Activated CD4-positive, alpha-beta memory T cell treated with anti-CD3 and anti-CD28 coated beads, Interleukin-2, amount 10 ng/mL, durations not matched to agents 7 days and 5 days (primary cell): ENCODE measurements around the gene TMEM213. TPM values are rescaled to one million over a fixed set of nuclear protein-coding genes. Genes with fewer than 3 reads are reported as not detected.

ENCODE experiments used
- CTCF ChIA-PET: fragments of 350-600 bp; sonication (Branson Sonifier 250); formaldehyde crosslinking; loops from one replicate; lab custom pipeline; 2021; ENCODE audit warnings: antibody characterized with exemption, inconsistent platforms; lab: Charles Lee
- POLR2A ChIA-PET: fragments of 350-600 bp; sonication (Branson Sonifier 250); formaldehyde crosslinking; loops from one replicate; lab custom pipeline; 2021; ENCODE audit warnings: antibody characterized with exemption; lab: Charles Lee
- DNase-seq: peaks from one replicate; pipeline ENCODE4 v3.0.0-alpha.2; 2020
- H3K27ac Mint-ChIP-seq: one replicate; pipeline ENCODE4 v1.8.0; 2021; ENCODE audit warnings: mild to moderate bottlenecking, mixed read lengths
- H3K27me3 Mint-ChIP-seq: one replicate; pipeline ENCODE4 v1.8.0; 2021; ENCODE audit warnings: mixed read lengths
- H3K36me3 Mint-ChIP-seq: one replicate; pipeline ENCODE4 v1.8.0; 2021; ENCODE audit warnings: low read depth, mixed read lengths
- H3K4me1 Mint-ChIP-seq: one replicate; pipeline ENCODE4 v1.8.0; 2021; ENCODE audit warnings: mixed read lengths
- H3K4me3 Mint-ChIP-seq: one replicate; pipeline ENCODE4 v1.8.0; 2021; ENCODE audit warnings: mild to moderate bottlenecking, mixed read lengths
- H3K9me3 Mint-ChIP-seq: one replicate; pipeline ENCODE4 v1.8.0; 2021; ENCODE audit warnings: mixed read lengths
- total RNA-seq, 2 experiments: library from RNA; stranded (reverse); gene quantifications; one replicate each; pipeline ENCODE4 v1.2.3, GENCODE V29; 2021

The TMEM213 gene
- total RNA-seq, 2 experiments from 2014 or later = 0.73 to 1.1 TPM

DNA sequence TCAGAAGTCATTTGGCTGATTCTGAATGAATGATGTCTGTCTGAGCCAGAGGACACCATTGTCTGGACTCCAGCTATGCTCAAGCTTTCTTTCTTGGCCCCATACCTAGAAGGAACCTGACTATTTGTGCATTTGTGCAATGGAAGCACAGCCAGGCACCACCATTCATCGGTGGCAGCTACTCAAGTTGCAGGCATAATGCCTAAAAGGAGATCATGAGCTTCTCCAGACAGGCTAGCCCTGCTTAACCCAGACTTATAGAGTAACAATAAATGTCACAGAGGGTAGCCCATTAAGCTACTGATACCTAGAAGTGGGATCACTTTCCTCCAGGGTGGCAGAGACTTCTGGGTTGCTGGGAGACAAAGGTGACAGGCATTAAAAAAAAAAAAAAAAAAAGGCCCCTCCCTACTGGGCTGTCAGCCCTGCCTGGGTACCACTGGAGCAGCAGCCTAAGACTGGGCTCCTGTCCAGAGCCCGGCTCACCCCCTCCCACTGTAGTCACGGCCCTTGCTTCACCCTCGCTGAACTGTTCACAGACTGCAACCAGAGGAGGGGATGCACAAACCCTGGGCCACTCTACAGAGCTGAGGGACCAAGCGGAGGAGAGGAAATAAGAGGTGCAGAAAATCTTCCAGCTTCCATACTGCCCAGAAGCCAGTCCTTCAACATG lies 75.6 kb downstream of the TMEM213 start:
- POLR2A ChIA-PET = no interaction called here
- no peak overlapping the region for H3K27ac Mint-ChIP-seq
- peaks cover 28% of the 10 kb centered on the region for H3K4me1 Mint-ChIP-seq
- no peaks in the 10 kb centered on the region for H3K36me3 Mint-ChIP-seq
- no peak for DNase-seq
- no peak overlapping the region for H3K4me3 Mint-ChIP-seq
- no peaks in the 10 kb centered on the region for H3K9me3 Mint-ChIP-seq
- CTCF ChIA-PET = interaction anchor here (0.6 to 5.6 kb wide), 3 partner anchors 12 to 109 kb away, joined by 3 to 52 read pairs (median 3); no protein-coding TSS in a partner anchor
- H3K27me3 Mint-ChIP-seq = peaks cover 2% of the 10 kb centered on the region

DNA sequence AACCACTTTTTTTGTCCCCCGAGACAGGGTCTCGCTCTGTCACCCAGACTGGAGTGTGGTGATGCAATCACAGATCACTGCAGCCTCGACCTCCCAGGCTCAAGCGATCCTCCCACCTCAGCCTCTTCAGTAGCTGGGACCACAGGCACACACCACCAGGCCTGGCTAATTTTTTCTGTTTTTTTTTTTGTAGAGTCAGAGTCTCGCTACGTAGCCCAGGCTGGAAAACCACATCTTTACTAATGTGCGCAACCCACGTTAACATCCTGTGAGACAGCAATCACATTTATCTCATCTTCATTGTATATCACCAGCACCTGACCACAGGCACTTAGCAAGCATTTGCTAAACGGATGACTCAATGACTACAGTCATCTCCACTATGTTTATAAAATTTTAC lies 78.0 kb downstream of the TMEM213 start:
- POLR2A ChIA-PET = interaction anchor here (1.6 kb wide), 1 partner anchor 11 kb away, joined by 6 read pairs; no protein-coding TSS in a partner anchor
- no peaks in the 10 kb centered on the region for H3K27me3 Mint-ChIP-seq
- H3K4me3 Mint-ChIP-seq = no peak overlapping the region
- peak overlapping the region; percentile 85 for H3K27ac Mint-ChIP-seq
- H3K9me3 Mint-ChIP-seq = no peaks in the 10 kb centered on the region
- CTCF ChIA-PET = interaction anchor here (1.2 to 5.6 kb wide), 2 partner anchors 10 to 173 kb away, joined by 4 to 52 read pairs; no protein-coding TSS in a partner anchor
- peaks cover 30% of the 10 kb centered on the region for H3K4me1 Mint-ChIP-seq
- H3K36me3 Mint-ChIP-seq = no peaks in the 10 kb centered on the region
- DNase-seq = peak; percentile 79

DNA sequence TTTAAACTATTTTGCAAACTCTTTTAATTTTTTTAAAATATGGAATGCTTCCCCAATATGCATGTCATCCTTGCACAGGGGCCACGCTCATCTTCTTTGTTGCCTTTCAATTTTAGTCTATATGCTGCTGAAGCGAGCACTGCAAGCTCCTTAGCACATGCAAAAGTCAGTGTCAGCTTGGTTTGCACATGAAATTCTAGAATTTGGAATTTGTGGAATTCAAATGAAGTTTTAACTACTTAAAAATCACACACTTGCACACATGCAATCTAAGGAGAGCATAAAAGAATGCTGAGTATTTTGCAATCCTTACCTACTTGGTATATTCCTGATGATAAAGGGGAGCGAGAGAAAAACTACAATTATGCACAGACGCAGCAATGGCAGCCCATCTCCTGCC lies 78.5 kb downstream of the TMEM213 start:
- Mint-ChIP-seq H3K4me1 (peaks cover 30% of the 10 kb centered on the region), H3K27me3 (no peaks in the 10 kb centered on the region), H3K9me3 (no peaks in the 10 kb centered on the region), H3K4me3 (no peak overlapping the region), H3K36me3 (no peaks in the 10 kb centered on the region), H3K27ac (peak overlapping the region; percentile 85)
- no peak for DNase-seq
- ChIA-PET POLR2A (interaction anchor here (1.6 kb wide), 1 partner anchor 10 kb away, joined by 6 read pairs; no protein-coding TSS in a partner anchor), CTCF (interaction anchor here (1.2 to 5.6 kb wide), 2 partner anchors 9 to 173 kb away, joined by 4 to 52 read pairs; no protein-coding TSS in a partner anchor)

DNA sequence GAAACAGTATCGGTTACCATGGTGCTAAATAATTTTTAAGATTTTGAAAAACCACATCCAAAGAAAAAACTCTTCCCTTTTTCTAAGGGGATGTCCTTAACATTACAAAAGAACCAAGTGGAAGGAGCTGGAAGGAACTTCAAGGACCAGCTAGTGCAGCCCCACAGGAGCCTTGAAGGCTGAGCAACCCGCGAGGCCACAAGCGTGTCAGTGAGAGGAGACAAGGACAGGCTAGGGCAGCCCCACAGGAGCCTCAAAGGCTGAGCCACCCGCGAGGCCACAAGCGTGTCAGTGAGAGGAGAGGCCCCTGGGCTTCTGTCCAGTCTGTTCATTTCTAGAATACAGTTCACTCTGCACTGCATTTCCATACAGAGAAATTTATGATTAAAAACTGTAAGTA lies 80.3 kb downstream of the TMEM213 start:
- H3K36me3 Mint-ChIP-seq = no peaks in the 10 kb centered on the region
- H3K27ac Mint-ChIP-seq = no peak overlapping the region
- no peak for DNase-seq
- ChIA-PET CTCF (interaction anchor here (1.8 to 5.6 kb wide), 2 partner anchors 8 to 139 kb away, joined by 4 to 52 read pairs; no protein-coding TSS in a partner anchor), POLR2A (no interaction called here)
- H3K4me3 Mint-ChIP-seq = no peak overlapping the region
- H3K27me3 Mint-ChIP-seq = no peaks in the 10 kb centered on the region
- H3K9me3 Mint-ChIP-seq = no peaks in the 10 kb centered on the region
- H3K4me1 Mint-ChIP-seq = peaks cover 42% of the 10 kb centered on the region

DNA sequence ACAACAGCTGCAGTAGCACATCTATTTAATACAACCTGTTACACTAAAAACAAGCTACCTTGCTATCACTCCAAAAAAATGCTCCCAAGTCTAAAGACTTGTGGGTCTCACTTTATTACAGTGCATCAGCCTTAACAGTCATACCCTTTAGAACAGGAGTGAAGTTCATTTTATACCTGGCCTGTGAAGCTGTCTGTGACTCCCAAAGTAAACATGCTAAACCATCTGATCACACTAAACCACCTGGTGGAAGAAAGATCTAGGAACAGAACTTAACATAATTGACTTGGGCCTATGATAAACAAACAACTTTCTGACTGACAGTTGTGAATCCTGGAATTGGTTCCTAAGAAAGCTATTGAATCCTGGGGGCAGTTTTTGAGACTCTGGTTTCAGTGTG lies 81.1 kb downstream of the TMEM213 start:
- no peak overlapping the region for H3K27ac Mint-ChIP-seq
- H3K4me3 Mint-ChIP-seq = no peak overlapping the region
- peaks cover 42% of the 10 kb centered on the region for H3K4me1 Mint-ChIP-seq
- no peaks in the 10 kb centered on the region for H3K36me3 Mint-ChIP-seq
- H3K27me3 Mint-ChIP-seq = no peaks in the 10 kb centered on the region
- DNase-seq = no peak
- H3K9me3 Mint-ChIP-seq = no peaks in the 10 kb centered on the region
- CTCF ChIA-PET = interaction anchor here (1.8 kb wide), 1 partner anchor 140 kb away, joined by 4 read pairs; no protein-coding TSS in a partner anchor
- POLR2A ChIA-PET = no interaction called here

DNA sequence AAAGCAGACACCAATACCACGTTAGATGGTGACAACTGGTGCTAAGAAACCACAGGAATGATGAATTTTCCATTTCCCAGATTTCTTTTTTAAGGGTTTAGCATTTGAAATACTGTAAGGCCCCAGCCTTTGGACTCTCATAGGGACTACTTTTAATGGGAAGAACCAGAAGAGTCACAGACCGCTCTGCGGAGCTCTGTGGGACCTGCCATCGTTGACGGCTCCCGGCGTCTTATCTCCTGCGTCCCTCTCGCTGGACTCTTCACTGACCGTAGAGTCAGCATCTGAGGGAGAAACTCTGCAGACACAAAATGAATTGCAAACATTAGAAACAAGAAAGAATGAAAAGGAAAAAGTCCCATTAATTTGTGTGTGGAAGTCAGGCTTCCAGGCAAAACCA lies 81.6 kb downstream of the TMEM213 start:
- no peaks in the 10 kb centered on the region for H3K27me3 Mint-ChIP-seq
- CTCF ChIA-PET = no interaction called here
- no peak for DNase-seq
- no peak overlapping the region for H3K4me3 Mint-ChIP-seq
- peaks cover 40% of the 10 kb centered on the region for H3K4me1 Mint-ChIP-seq
- POLR2A ChIA-PET = no interaction called here
- no peaks in the 10 kb centered on the region for H3K9me3 Mint-ChIP-seq
- H3K27ac Mint-ChIP-seq = no peak overlapping the region
- H3K36me3 Mint-ChIP-seq = no peaks in the 10 kb centered on the region

DNA sequence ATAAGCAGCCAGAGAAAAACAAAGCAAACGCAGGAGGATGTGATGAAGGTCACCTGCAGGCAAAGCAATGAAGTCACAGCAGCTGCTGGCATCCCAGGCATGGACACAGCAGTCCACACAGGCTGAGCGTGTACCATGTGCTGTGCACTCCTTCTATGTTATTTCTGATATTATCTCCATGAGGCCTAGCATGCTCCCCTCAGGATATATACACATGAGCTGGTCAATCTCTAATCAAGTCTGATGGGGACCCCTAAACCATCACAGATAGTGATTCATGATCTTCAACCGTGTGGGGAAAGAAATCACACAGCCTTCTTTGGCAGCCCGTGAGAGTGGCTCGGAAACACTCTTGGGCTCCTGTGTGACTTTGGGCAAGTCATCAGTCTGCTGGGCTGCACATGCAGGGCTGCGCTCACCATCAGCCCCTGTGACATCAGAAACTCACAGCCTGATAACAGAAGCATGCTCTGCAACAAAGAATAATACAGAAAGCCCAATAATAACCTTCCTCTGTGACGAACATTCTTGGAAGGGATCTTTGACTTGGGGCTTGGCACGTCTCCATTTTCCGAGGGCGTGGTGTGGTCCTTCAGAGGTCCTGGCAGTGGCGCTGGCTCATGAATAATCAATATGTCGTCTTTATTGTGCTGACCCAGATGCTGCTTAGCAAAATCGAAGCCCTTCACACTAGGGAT lies 83.2 kb downstream of the TMEM213 start:
- DNase-seq = no peak
- ChIA-PET POLR2A (no interaction called here), CTCF (interaction anchor here (0.7 to 1.4 kb wide), 3 partner anchors 12 to 142 kb away, joined by 3 to 4 read pairs (median 3); no protein-coding TSS in a partner anchor)
- Mint-ChIP-seq H3K9me3 (no peaks in the 10 kb centered on the region), H3K4me3 (no peak overlapping the region), H3K36me3 (no peaks in the 10 kb centered on the region), H3K27me3 (no peaks in the 10 kb centered on the region), H3K27ac (no peak overlapping the region), H3K4me1 (peaks cover 30% of the 10 kb centered on the region)

DNA sequence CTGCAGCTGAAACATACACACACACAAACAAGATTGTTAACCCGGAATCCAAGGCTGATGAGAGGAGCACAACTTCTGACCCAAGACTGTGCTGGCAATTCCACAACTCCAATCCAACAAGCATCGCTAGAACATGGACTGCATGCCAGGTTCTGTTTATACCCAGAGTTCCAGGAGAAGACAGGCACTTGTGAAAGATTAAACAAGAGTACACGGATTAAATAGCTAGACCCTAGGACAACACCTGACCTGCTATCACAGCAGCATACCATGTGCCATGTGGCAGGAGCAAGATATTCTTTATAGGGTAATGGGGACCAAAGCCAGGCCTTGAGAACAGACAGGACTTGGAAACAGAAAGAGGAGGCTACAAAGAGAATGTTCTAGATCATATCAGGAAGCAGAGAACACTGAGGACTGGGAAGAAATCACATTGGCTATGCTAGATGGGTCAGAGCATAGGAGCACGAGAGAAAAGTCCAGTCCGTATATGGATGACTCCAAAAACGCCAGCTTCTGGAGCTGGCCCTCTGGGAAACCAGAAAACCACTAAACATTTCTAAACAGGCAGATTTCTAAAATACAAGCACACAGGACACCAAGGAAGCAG lies 83.9 kb downstream of the TMEM213 start:
- Mint-ChIP-seq H3K27me3 (no peaks in the 10 kb centered on the region), H3K27ac (no peak overlapping the region), H3K9me3 (no peaks in the 10 kb centered on the region), H3K4me1 (peaks cover 30% of the 10 kb centered on the region), H3K36me3 (no peaks in the 10 kb centered on the region), H3K4me3 (no peak overlapping the region)
- DNase-seq = no peak
- POLR2A ChIA-PET = no interaction called here
- CTCF ChIA-PET = interaction anchor here (1.0 to 1.4 kb wide), 3 partner anchors 16 to 143 kb away, joined by 3 to 5 read pairs (median 3); no protein-coding TSS in a partner anchor

DNA sequence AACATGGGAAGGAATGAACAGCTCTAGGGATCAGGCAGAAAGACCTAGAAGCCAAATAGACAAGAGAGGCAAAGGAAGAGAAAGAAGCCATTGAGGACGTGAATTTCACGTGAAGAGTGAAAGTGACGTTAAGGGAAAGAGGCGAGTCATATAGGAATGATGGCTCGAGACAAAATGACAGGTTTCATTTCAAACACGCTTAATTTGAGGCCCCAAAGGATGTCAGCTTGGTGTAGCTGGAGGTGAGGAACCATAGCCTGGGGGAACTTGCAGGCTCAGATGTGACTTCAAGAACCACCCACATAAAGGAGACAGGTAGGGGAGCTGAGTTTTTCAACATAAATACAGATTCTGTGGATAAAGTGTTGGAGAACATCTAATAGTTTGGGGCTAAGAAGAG lies 84.5 kb downstream of the TMEM213 start:
- no peak for DNase-seq
- no peaks in the 10 kb centered on the region for H3K36me3 Mint-ChIP-seq
- H3K4me3 Mint-ChIP-seq = no peak overlapping the region
- no peak overlapping the region for H3K27ac Mint-ChIP-seq
- H3K9me3 Mint-ChIP-seq = no peaks in the 10 kb centered on the region
- no peaks in the 10 kb centered on the region for H3K27me3 Mint-ChIP-seq
- H3K4me1 Mint-ChIP-seq = peaks cover 28% of the 10 kb centered on the region
- ChIA-PET POLR2A (no interaction called here), CTCF (interaction anchor here (0.6 to 1.4 kb wide), 4 partner anchors 17 to 169 kb away, joined by 3 to 5 read pairs (median 4); no protein-coding TSS in a partner anchor)

DNA sequence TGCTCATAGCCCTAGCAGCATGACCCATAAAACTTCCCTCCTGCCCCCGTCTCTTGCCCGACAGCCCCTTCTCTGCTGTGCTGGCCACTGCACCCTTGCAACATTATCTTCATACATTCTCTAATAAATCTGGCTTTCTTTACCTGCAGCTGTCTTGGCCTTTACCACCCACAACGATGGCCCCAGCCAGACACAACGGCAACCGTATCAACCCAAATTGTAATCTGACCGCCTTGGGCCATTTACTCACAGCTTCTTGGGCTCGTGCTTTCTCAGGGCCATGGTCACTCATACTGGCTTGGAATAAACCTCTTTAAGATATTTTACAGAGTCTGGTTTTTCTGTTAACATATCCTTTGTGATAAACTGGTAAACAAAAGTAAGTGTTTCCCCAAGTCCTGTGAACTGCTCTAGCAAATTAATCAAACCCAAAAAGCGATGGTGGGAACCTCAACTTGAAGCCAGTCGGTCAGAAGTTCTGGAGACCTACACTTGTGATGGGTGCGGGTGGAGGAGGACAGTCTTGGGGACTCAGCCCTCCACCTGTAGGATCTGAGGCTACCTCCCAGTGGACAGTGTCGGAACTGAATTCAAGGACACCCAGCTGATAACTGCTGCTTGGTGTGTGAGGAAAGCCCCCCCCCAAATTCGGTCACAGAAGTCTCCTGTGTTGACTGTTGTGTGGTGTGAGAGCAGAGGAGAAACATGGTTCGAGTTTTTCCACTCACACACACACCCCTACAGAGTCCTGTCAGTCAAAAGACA lies 87.8 kb downstream of the TMEM213 start:
- Mint-ChIP-seq H3K27ac (no peak overlapping the region), H3K4me1 (peaks cover 31% of the 10 kb centered on the region), H3K4me3 (no peak overlapping the region), H3K27me3 (no peaks in the 10 kb centered on the region), H3K36me3 (no peaks in the 10 kb centered on the region), H3K9me3 (no peaks in the 10 kb centered on the region)
- ChIA-PET POLR2A (interaction anchor here (0.7 to 1.8 kb wide), 9 partner anchors 14 to 424 kb away, joined by 3 to 9 read pairs (median 5); no protein-coding TSS in a partner anchor), CTCF (interaction anchor here (0.8 to 4.6 kb wide), 34 partner anchors 10 to 248 kb away, joined by 3 to 52 read pairs (median 4); partner anchors contain the start of gene KIAA1549)
- DNase-seq = no peak

DNA sequence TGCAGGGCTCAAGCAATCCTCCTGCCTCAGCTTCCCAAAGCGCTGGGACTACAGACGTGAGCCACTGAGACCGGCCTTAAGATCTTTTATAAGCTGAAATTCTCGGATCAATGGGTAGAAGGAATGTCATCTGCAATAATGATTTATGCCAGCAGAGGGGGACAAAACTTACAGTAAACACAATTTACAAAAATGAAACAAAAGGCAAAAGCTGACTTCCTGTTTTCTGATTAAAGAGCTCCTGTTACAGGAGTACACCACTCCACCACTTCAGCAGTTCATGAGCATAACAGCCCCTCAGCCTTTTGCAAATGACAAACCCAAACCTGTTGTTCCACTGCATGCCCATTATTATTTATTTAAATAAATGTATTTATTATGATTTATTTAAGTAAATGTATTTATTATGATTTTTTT lies 88.7 kb downstream of the TMEM213 start:
- no peaks in the 10 kb centered on the region for H3K36me3 Mint-ChIP-seq

More for the DNA sequence above, 88.7 kb downstream of the TMEM213 start:
- Mint-ChIP-seq H3K27me3 (no peaks in the 10 kb centered on the region), H3K9me3 (no peaks in the 10 kb centered on the region), H3K4me3 (no peak overlapping the region), H3K27ac (peak overlapping the region; percentile 48), H3K4me1 (peaks cover 30% of the 10 kb centered on the region)
- ChIA-PET POLR2A (interaction anchor here (0.6 to 1.8 kb wide), 13 partner anchors 9 to 473 kb away, joined by 3 to 9 read pairs (median 5); partner anchors contain the start of gene LUC7L2), CTCF (interaction anchor here (0.5 to 4.6 kb wide), 56 partner anchors 9 to 453 kb away, joined by 3 to 52 read pairs (median 4); partner anchors contain the start of gene KIAA1549)
- DNase-seq = peak; percentile 36
